NCI-H345 treated with DMSO at 0.1 percent for 48 hours (cell line): ENCODE data around the gene HEBP1.

ENCODE experiments used
- DNase-seq: peaks from one replicate; lab custom pipeline; 2025; ENCODE audit not compliant: unreplicated experiment; lab: John Stamatoyannopoulos, UW

The HEBP1 gene

GRCh38 chr12:12954878-12955625, 45.0 kb downstream of the HEBP1 start:
- DNase-seq = no peak

DNA sequence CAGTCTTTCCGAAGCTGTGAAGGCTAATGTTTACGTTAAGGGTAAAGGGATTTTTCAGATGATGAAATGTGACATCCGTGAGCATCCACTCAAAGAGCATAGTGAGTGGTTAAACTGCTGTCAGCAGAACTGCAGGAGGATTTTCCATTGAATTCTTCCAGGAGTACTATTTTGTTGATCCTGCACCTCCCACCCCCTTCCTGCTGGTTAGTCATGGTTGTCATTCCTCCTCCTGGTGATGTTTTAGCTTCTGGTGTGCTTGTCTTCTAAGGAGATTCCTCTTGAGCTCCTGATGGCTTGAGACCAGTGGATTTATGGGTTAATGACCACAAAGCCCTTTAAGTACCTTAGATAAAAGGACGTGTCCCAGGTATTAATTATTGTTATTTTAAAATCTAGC, 45.7 kb downstream of the HEBP1 start:
- no peak for DNase-seq

DNA sequence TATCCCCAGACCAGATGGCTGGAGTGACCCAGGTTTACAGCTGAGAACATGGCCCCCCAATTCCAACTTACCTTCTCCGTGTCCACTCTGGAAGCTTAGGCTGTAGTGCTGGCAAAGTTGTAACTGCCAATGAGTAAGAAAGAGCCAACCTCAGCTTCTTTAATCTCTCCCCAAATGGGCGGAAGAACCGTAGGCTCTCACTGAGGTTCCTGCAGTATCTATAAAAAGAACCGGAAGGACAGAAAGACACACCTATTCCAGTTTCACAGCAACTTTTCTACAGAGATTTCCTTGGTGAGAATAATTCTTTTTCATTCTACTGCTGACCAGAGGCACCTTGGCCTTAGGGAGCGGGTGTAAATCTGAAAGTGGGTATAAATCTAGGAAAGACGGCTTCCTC, 48.0 kb downstream of the HEBP1 start, which contains the start of gene GPRC5D:
GPRC5D (minus strand) TSS at position 135 of the 400 bp plus-strand sequence. CDS start 1,786 bp downstream, outside the sequence.
- DNase-seq = no peak

DNA sequence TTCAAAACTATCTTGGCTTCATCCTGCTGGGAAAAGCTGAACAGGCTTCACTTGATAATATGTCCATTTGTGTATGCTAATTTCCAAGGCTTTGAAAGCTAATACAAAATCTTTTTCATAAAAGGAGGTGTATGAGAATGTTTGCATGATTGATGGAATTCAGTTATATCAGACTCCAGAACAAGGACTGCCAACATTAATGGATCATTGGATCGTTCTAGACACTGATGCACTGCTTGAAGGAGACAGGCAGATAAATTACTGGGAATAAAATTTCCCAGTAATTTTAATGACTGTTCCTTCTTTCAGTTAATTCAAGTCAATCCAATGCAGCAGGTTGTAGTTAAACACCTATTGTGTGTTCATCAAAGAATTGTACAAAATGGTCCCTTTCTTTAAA, 48.6 kb downstream of the HEBP1 start:
- no peak for DNase-seq

GRCh38 chr12:12947902-12948301, 52.2 kb downstream of the HEBP1 start:
- no peak for DNase-seq

DNA sequence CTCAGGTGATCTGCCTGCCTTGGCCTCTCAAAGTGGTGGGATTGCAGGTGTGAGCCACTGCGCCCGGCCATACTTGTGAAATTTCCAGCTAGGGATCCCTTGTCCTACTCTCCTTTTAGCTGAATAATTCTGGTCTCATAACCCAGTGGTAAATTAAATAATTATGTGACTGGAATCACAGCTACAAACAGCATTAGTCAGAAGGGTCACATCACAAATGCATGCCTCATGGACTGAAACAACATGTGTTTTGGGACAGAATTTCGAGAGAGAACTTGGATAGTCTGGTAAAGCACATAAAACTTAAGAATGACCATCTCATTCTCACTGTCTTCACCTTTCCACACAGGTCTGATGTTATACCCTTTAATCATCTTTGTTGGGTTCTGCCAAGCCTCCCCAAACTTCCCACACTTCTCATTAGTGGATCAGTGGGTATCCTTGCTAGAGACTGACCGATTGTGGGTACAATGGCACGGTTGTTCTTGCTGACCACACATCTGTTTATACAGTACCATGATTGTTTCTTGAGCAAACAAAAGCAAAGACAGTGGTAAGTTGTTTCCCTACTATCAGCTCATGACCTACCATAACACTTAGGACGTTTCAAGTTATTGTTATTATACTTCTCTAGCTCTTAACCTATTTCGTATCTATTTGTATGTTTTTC, 53.2 kb downstream of the HEBP1 start:
- DNase-seq = no peak

DNA sequence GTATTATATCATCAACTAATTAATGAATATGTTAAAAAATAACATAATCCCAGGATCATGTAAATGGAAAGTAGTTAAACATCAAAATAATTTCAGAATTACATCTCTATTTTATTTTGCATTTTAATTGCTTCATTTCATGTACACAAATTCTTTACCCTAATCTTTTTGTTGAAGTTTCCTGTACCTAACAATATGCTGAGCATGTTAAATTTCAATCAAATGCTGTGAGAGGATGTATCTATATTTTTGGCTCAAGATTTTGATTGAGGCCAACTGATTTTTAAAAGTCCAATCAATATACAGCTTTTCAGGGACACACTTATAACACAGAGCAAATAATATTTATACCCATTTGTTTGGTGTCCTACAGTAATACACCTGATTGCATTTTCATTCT, 54.5 kb downstream of the HEBP1 start:
- no peak for DNase-seq

- no peak for DNase-seq
These were observed 56.3 kb downstream of the HEBP1 start for GRCh38 chr12:12943586-12944260.

DNA sequence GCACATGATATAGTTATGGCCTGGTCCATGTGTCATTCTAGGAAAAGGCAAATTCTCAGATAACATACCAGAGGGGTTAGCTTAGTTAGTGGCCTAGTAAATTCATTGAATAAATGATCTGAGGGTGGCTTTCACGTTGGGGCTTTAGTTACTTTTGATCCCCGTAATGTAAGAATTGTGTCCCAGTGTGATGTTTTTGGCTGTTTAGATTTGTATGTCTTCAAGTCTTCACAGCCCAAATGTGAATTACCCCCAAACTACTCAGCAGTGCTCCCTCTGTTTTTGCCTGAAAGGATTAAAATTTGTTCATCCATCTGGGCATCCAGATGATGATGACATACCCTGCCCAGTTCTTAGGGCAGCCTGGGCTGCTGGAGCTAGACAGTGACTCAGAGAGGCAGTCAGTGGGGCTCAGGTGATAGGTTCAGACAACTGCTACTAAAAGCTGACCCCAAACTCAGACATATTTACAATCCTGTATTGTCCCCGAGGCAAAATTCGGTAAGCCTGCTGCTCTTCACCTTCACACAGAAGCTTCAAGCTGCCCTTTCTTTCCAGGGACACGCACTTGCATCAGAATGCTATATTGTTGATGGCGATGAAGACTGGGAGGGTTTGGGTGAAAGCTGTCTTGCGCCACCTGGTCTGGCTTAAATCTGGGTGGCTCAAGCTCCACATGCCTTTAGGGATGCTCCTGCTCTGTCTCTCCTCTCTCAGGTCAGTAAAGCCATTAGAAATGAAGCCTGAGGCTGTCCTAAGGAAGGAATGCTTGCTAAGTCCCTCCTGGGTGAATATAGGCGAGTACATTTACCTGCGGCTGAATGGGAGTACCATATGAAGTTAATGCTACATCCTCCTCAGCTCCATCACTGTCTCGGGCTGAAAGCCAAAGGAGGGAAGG, 58.4 kb downstream of the HEBP1 start:
- no peak for DNase-seq

GRCh38 chr12:12939888-12940287, 60.2 kb downstream of the HEBP1 start:
- DNase-seq = no peak

GRCh38 chr12:12938541-12938940, 61.5 kb downstream of the HEBP1 start:
- DNase-seq = no peak

DNA sequence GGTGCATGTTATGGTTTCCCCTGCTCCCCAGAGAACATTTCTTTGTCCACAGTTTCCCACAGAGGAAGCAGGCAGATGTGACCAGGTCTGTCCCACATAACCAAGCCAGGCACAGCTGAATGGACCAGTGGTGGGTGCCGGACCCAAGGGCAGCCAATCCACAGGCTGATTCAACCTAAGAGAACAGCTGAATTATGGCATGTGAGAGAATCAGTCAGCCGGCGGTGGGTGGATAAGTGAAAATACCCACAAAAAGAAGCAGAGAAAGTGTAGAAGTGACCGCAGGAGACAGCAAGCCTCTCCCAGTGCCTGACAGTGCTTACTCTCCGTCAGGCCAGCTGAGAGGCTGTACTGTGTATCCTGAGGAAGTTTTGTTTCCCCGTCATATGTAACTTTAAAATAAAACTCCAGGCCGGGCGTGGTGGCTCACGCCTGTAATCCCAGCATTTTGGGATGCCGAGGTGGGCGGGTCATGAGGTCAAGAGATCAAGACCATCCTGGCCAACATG, 63.0 kb downstream of the HEBP1 start:
- DNase-seq = no peak

- DNase-seq = no peak
These were observed 65.5 kb downstream of the HEBP1 start for GRCh38 chr12:12934556-12934955.

GRCh38 chr12:12933742-12934141, 66.3 kb downstream of the HEBP1 start:
- no peak for DNase-seq

DNA sequence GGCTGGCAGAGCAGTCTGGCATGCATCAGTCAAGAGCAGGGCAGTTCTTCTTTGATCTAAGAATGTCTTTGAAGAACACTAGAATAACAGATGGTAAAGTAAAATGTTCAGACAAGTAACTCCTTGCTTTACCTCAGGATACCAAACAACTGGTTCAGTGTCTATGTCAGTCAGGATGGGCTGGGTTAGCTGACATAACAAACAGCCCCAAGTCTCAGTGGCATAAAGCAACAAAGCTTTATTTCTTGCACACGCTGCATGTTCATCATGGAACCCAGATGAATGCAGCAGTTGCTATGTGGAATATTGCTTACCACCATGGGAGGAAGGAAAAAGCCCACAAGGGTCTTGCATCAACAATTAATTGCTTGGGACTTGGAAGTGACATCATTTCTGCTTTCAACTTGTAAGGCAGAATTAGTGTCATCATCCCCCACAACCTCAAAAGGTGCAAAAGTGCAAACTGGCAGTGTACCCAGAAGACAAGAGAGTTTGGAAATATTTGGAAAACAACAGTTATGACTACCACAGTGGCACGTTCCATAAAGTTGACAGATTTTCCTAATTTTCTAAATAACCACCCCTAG, 69.3 kb downstream of the HEBP1 start:
- DNase-seq = no peak

GRCh38 chr12:12929696-12930095, 70.4 kb downstream of the HEBP1 start:
- no peak for DNase-seq

DNA sequence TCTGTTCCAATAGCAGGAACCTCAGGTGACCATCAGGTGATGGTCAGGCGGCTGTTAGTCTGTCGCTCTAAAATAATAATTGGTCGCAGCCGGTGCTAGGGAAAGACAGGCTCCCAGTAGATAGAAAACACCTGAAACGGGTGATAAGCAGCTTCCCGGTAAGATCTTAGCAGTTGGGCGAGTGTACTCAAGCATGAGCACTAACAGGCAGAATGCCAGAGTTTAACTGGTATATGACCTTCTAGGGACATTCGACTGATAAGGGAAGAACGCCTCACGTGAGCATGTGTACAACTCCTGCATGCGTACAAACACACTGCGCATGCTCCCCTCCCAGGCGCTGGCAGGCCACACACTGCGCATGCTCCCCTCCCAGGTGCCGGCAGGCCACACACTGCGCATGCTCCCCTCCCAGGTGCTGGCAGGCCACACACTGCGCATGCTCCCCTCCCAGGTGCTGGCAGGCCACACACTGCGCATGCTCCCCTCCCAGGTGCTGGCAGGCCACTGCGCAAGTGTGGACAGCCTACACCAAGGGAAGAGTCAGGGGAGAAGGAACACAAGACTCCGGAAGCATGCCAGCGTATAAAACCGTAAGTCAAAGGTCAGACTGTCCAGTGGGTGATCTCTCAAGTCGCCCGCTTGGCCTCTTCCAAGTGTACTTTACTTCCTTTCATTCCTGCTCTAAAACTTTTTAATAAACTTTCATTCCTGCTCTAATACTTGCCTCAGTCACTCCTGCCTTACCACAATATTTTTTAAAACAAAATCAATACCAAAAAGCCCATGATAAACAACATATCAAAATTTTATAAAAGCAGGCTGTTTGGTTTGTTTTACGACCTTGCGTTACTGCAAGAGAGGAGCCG, 72.6 kb downstream of the HEBP1 start:
- no peak for DNase-seq

DNA sequence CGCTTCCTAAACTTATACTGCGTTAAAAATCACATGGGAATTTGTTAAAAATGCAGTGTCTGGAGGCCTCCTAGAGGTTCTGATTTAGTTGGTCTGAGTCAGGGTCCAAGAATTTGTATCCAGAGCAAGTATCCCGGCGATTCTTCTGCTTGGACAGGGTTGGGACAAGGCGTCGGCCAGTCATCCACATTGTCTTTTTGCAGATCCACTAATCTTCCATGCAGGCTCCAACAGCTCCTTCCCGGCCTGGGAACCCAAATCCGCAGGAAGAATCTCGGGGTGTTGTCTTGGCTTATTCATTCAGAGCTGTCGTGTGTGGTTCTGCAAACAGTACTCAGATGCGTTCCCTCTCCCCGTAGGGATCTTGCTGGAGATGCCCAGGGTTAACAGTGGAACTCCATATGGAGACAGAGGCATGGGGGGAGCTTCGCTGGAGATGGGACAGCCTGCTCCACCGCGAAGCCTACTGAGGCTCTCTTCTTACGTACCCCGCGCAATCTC, 73.4 kb downstream of the HEBP1 start:
- no peak for DNase-seq

DNA sequence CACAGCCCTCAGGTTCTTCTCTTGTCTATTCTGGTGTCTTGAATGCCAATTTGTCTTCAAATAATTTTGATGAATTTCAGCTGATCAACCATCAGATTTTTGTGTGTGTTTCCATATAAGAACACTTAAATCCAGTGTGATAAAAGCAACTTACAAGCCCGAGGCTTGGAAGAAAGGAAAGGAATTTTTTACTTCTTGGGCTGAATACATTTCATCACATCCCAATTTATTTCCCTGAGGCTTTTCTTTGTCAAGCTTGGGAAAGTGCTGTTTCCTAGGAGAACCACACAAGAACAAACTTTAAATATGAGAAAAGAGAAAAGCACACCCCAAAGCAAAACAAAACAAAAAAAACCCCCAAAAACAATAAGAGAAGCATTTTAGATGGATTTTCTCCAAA, 74.7 kb downstream of the HEBP1 start:
- DNase-seq = no peak
